MM.1S (cell line): ENCODE measurements around the gene ZFYVE28.
"Not testable (repeated sequence)": the region's sequence is repeated elsewhere in the genome, so short reads cannot be mapped to it uniquely, and the experiment has no call there.

Experiments used
- DNase-seq: peaks from one replicate; pipeline ENCODE4 v3.0.0-alpha.2; 2015
- H2AFZ ChIP-seq: fragments of 300-600 bp; sonication (generic); 2 replicates; pipeline ENCODE4 v1.6.0; 2016; ENCODE audit warnings: antibody characterized with exemption, low read length
- H3F3A ChIP-seq: fragments of 300-600 bp; sonication (generic); 2 replicates; pipeline ENCODE4 v1.6.1; 2016; ENCODE audit warnings: mild to moderate bottlenecking, antibody characterized with exemption, low read length, moderate library complexity, mixed read lengths; ENCODE audit not compliant: insufficient read depth
- H3K27ac ChIP-seq: fragments of 300-600 bp; sonication (generic); 2 replicates; pipeline ENCODE4 v1.5.1; 2016; ENCODE audit warnings: mild to moderate bottlenecking, low read length
- H3K27me3 ChIP-seq: fragments of 300-600 bp; sonication (generic); replicated peaks from 2 replicates; pipeline ENCODE4 v1.6.0; 2016; ENCODE audit warnings: low read length; ENCODE audit not compliant: insufficient read depth
- H3K36me3 ChIP-seq: fragments of 300-600 bp; sonication (generic); replicated peaks from 2 replicates; pipeline ENCODE4 v1.6.1; 2016; ENCODE audit warnings: mild to moderate bottlenecking, low read length, mixed read lengths; ENCODE audit not compliant: insufficient read depth
- H3K4me1 ChIP-seq: fragments of 300-600 bp; sonication (generic); 2 replicates; pipeline ENCODE4 v1.6.1; 2016; ENCODE audit warnings: low read length, mixed read lengths
- H3K4me2 ChIP-seq: fragments of 300-600 bp; sonication (generic); 2 replicates; pipeline ENCODE4 v1.6.0; 2016; ENCODE audit warnings: low read depth, low read length
- H3K4me3 ChIP-seq: fragments of 300-600 bp; sonication (generic); 2 replicates; pipeline ENCODE4 v1.5.1; 2016; ENCODE audit warnings: low read length, mixed read lengths
- H3K79me2 ChIP-seq: fragments of 300-600 bp; sonication (generic); 2 replicates; pipeline ENCODE4 v1.6.1; 2016; ENCODE audit warnings: mixed run types, low read length, mixed read lengths
- H3K9ac ChIP-seq: fragments of 300-600 bp; sonication (generic); 2 replicates; pipeline ENCODE4 v1.6.1; 2016; ENCODE audit warnings: low read length, mixed read lengths
- H3K9me2 ChIP-seq: fragments of 300-600 bp; sonication (generic); replicated peaks from 2 replicates; pipeline ENCODE4 v1.6.1; 2016; ENCODE audit warnings: mild to moderate bottlenecking, low read length, mixed read lengths; ENCODE audit not compliant: insufficient read depth
- H3K9me3 ChIP-seq: fragments of 300-600 bp; sonication (generic); replicated peaks from 2 replicates; pipeline ENCODE4 v1.6.1; 2016; ENCODE audit warnings: mild to moderate bottlenecking, low read length, mixed read lengths; ENCODE audit not compliant: insufficient read depth
- H4K20me1 ChIP-seq: fragments of 300-600 bp; sonication (generic); 2 replicates; pipeline ENCODE4 v1.6.1; 2016; ENCODE audit warnings: mild to moderate bottlenecking, low read length, moderate library complexity, mixed read lengths; ENCODE audit not compliant: insufficient read depth
- CTCF ChIP-seq: fragments of 300-600 bp; sonication (generic); IDR thresholded peaks from 2 replicates; pipeline ENCODE4 v1.5.1; 2016; ENCODE audit warnings: antibody characterized with exemption, low read length, mixed read lengths
- EZH2 ChIP-seq: fragments of 300-600 bp; sonication (generic); optimal IDR thresholded peaks from 2 replicates; pipeline ENCODE3; 2017; ENCODE audit warnings: low read depth, mild to moderate bottlenecking, antibody characterized with exemption, low read length, mixed read lengths
- EZH2phosphoT487 ChIP-seq: fragments of 300-600 bp; sonication (generic); IDR thresholded peaks from 2 replicates; pipeline ENCODE4 v1.6.1; 2018; ENCODE audit warnings: antibody characterized with exemption, low read length

Gene ZFYVE28

GRCh38 chr4:2385516-2385915 is 32.9 kb downstream of the ZFYVE28 start:
- Histone ChIP-seq H3K27ac (no peak overlapping the region), H3F3A (no peaks in the 10 kb centered on the region), H2AFZ (no peak overlapping the region), H3K9me2 (no peaks in the 10 kb centered on the region), H3K4me2 (no peak overlapping the region), H3K9me3 (no peaks in the 10 kb centered on the region), H4K20me1 (no peaks in the 10 kb centered on the region), H3K9ac (no peak overlapping the region), H3K4me3 (no peak overlapping the region), H3K27me3 (no peaks in the 10 kb centered on the region), H3K79me2 (0 out of 2 replicates have a peak, but pooled peaks cover 3% of the 10 kb centered on the region), H3K4me1 (no peaks in the 10 kb centered on the region), H3K36me3 (no peaks in the 10 kb centered on the region)
- no peak for DNase-seq
- TF ChIP-seq EZH2: no peak
- no peak for TF ChIP-seq EZH2phosphoT487
- TF ChIP-seq CTCF: no peak

DNA sequence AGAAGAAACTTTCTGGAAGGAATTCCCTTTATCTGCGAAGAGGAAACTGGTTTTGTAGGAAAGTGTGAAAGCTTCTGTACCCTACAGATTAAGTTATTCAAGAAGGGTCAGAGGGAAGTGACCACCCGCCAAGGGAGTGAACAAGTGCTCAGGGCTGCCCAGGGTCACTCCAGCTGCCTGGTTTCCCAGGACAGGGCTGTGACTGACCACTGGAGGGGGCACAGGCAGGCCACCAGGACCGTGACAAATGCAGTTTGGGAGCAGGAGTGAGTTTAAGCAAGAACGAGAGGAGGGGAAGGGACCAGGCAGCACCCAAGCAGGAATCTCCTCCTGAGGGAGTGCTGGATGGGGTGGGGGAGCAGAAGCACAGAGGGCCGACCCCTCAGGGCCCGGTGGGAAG is 34.2 kb downstream of the ZFYVE28 start:
- Histone ChIP-seq H3K27ac (no peak overlapping the region), H3K4me1 (no peaks in the 10 kb centered on the region), H3K27me3 (no peaks in the 10 kb centered on the region), H3K9me3 (no peaks in the 10 kb centered on the region), H4K20me1 (no peaks in the 10 kb centered on the region), H3K79me2 (0 out of 2 replicates have a peak, but pooled peaks cover 3% of the 10 kb centered on the region), H3K4me3 (no peak overlapping the region), H2AFZ (no peak overlapping the region), H3F3A (no peaks in the 10 kb centered on the region), H3K9ac (no peak overlapping the region), H3K36me3 (no peaks in the 10 kb centered on the region), H3K9me2 (no peaks in the 10 kb centered on the region), H3K4me2 (no peak overlapping the region)
- no peak for DNase-seq
- TF ChIP-seq EZH2phosphoT487: no peak
- TF ChIP-seq EZH2: no peak
- TF ChIP-seq CTCF: no peak

GRCh38 chr4:2383760-2384159 is 34.7 kb downstream of the ZFYVE28 start:
- 0 out of 2 replicates have a peak, but pooled peaks cover 3% of the 10 kb centered on the region for H3K79me2 ChIP-seq
- no peak for TF ChIP-seq EZH2
- no peak for TF ChIP-seq EZH2phosphoT487
- no peaks in the 10 kb centered on the region for H3K36me3 ChIP-seq
- no peak overlapping the region for H3K4me2 ChIP-seq
- no peaks in the 10 kb centered on the region for H3K9me2 ChIP-seq
- H3K9me3 ChIP-seq: no peaks in the 10 kb centered on the region
- H3K4me3 ChIP-seq: no peak overlapping the region
- no peaks in the 10 kb centered on the region for H3K4me1 ChIP-seq
- no peaks in the 10 kb centered on the region for H4K20me1 ChIP-seq
- no peak for DNase-seq
- H3F3A ChIP-seq: no peaks in the 10 kb centered on the region
- H3K27me3 ChIP-seq: no peaks in the 10 kb centered on the region
- no peak overlapping the region for H2AFZ ChIP-seq
- no peak overlapping the region for H3K27ac ChIP-seq
- H3K9ac ChIP-seq: no peak overlapping the region

DNA sequence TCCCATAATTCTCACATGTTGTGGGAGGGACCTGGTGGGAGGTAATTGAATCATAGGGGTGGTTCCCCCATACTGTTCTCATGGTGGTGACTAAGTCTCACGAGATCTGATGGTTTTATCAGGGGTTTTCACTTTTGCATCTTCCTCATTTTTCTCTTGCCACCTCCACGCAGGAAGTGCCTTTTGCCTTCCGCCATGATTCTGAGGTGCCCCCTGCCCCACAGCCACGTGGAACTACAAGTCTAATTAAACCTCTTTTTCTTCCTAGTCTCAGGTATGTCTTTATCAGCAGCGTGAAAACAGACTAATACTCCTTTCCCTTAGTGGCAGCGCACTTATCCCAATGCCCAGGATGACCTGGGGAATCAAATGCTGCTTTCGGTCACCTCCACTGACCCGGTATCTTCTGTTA is 35.2 kb downstream of the ZFYVE28 start:
- H3K4me1 ChIP-seq, H3K79me2 ChIP-seq, H3F3A ChIP-seq, H3K4me3 ChIP-seq, H3K27ac ChIP-seq, H2AFZ ChIP-seq, DNase-seq, H3K27me3 ChIP-seq, H4K20me1 ChIP-seq, H3K36me3 ChIP-seq, H3K9me3 ChIP-seq, H3K9me2 ChIP-seq, H3K4me2 ChIP-seq, H3K9ac ChIP-seq: not testable (repeated sequence)

DNA sequence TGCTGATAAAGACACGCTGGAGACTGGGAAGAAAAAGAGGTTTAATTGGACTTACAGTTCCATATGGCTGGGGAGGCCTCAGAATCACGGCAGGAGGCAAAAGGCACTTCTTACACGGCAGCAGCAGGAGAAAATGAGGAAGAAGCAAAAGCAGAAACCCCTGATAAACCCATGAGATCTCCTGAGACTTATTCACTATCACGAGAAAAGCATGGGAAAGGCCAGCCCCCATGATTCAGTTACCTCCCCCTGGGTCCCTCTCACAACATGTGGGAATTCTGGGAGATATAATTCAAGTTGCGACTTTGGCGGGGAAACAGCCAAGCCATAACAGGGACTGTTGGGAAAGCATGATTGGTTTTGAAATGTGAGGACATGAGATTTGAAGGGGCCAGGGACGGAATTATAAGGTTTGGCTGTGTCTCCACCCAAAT is 35.7 kb downstream of the ZFYVE28 start:
- not testable (repeated sequence) for H3K4me1 ChIP-seq, DNase-seq, H3K9me2 ChIP-seq, H3K4me2 ChIP-seq, H3K27ac ChIP-seq, H4K20me1 ChIP-seq, H3K79me2 ChIP-seq, H3K9me3 ChIP-seq, H3K9ac ChIP-seq, H2AFZ ChIP-seq, H3K36me3 ChIP-seq, H3F3A ChIP-seq, H3K4me3 ChIP-seq, H3K27me3 ChIP-seq

- H3K27ac ChIP-seq, H4K20me1 ChIP-seq, H3K9me2 ChIP-seq, H3K36me3 ChIP-seq, H2AFZ ChIP-seq, H3K79me2 ChIP-seq, DNase-seq, H3F3A ChIP-seq, H3K9me3 ChIP-seq, H3K4me3 ChIP-seq, H3K27me3 ChIP-seq, H3K4me1 ChIP-seq, H3K9ac ChIP-seq, H3K4me2 ChIP-seq: not testable (repeated sequence)
Measured at GRCh38 chr4:2380589-2380988, 37.9 kb downstream of the ZFYVE28 start.
